Prostate gland (tissue), 2 donors: ENCODE measurements around the gene CDC27.

Experiments used
- CTCF ChIP-seq, 4 experiments: fragments of 200-600 bp in 2 of 4; fragments of 450-650 bp in 2 of 4; sonication (generic) in 2 of 4; IDR thresholded peaks; 1 replicate in 3 of 4; 2 replicates in 1 of 4; pipeline ENCODE4 v1.5.1; 2016 to 2019; ENCODE audit warnings: antibody characterized with exemption in 4 of 4, mild to moderate bottlenecking in 2 of 4, moderate library complexity in 2 of 4
- POLR2A ChIP-seq: fragments of 450-650 bp; IDR thresholded peaks from one replicate; pipeline ENCODE4 v1.6.1; 2016; ENCODE audit warnings: antibody characterized with exemption, mild to moderate bottlenecking

- TF ChIP-seq POLR2A = no peak
- TF ChIP-seq CTCF (IDR thresholded peaks at IDR 0.05) = no peak
Measured at GRCh38 chr17:47170710-47171109, 18.4 kb downstream of the CDC27 start.
